GM04504 (cell line): Measurements from ENCODE around the gene CCDC107.
"Not testable (repeated sequence)": the region's sequence is repeated elsewhere in the genome, so short reads cannot be mapped to it uniquely, and the experiment has no call there.

Experiments used
- DNase-seq: peaks from one replicate; pipeline ENCODE4 v3.0.0-alpha.2; 2012; ENCODE audit warnings: low read depth

CCDC107 gene, protein sequence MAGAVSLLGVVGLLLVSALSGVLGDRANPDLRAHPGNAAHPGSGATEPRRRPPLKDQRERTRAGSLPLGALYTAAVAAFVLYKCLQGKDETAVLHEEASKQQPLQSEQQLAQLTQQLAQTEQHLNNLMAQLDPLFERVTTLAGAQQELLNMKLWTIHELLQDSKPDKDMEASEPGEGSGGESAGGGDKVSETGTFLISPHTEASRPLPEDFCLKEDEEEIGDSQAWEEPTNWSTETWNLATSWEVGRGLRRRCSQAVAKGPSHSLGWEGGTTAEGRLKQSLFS

GRCh38 chr9:35658137-35658967 is at the start of gene CCDC107:
CCDC107 (plus strand) TSS chr9:35658292; CDS start chr9:35658380, 88 bp downstream.
- no peak for DNase-seq

GRCh38 chr9:35609001-35609819 is 48.9 kb upstream of the CCDC107 start:
- DNase-seq: no peak

- DNase-seq: no peak
These were observed 48.3 kb upstream of the CCDC107 start for GRCh38 chr9:35609820-35610163.

- no peak for DNase-seq
These were observed 46.8 kb upstream of the CCDC107 start for GRCh38 chr9:35611230-35611797.

- not testable (repeated sequence) for DNase-seq
These were observed 46.0 kb upstream of the CCDC107 start for GRCh38 chr9:35612066-35612465.

GRCh38 chr9:35612843-35613242 is 45.2 kb upstream of the CCDC107 start:
- DNase-seq: no peak

DNA sequence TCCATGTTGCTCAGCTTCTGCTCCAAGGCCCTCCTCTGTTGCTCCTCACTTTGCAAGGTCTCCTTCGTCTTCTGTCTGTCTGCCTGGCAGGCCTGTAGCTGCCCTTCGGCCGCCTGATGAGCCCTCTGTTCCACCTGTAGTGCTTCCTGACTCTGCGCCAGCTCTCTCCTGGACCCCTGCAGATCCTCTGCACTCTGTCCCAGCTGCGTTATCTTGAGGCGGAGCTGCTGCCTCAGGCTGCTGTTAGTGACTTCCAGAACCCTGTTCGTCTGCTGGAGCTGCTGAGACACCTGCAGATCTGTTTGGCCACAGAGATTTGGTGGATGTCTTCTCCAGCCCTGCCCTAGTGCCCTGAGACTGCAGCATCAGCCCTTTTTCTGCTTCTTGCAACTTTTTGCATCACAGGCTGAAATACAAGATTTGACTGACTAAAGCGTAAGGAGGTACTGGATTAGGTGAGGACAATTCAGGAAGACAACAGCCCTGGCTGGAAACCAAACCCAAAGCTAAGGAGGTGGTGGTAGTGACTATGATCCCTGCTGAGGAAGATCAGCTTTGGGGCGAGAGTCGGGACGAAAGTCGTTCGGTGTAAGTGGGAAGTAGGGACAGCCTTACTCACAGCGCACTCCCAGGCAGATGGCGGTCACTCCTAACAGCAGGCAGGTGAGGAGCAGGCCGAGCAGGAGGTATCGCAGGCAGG is 42.0 kb upstream of the CCDC107 start:
- no peak for DNase-seq

DNA sequence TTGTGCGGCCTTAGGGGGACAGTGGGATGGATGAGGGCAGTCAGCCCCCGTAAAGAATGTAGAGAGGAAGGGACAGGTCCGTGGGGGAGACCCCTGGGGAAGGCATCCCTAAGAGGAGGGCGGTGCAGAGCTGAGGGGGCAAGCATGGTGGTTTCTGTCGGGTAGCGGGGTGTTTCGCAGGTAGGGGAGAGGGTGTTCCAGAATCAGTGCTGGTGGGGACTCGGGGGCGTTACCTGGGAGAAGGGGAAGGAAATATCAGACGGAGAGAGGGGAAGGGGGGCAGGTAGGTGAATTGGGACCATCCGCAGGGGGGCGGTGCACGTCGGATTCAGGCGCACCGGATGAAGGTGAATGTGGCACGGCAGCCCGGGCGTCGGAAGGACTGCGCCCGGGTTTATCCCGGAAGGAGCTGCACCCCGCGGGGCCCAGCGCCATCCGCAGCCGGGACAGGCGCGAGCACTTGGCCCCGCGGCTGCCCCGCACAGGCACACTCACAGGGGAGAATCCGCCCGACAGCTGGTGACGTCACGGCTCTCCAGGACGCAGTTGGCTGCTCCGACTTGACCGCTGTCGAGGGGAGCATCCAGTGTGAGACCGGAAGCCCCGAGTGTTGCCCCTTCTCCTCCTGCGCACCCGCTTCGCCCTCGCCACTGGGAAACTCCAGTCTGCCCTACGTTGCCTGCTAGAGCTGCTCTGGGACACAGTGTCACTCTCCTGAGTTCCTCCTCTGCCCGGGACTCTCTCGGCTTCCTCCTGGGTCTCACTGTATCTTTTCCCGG is 41.2 kb upstream of the CCDC107 start:
- DNase-seq: no peak

DNA sequence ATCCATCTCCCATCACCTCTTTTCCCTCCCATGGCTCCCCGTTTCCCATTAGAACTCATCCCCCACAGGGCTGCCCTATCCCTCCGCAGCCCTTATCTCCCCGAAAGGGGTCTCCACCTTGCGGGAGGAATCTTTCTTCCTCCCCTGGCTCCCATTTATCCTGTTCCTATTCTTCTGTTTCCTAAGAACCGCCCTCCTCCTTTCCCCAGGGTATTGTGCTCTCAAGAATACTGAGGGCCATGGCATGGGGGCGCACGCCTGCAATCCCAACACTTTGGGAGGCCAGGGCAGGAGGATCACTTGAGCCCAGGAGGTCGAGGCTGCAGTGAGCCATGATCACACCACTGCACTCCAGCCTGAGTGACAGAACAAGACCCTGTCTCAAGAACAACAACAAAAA is 40.5 kb upstream of the CCDC107 start:
- DNase-seq: no peak

DNA sequence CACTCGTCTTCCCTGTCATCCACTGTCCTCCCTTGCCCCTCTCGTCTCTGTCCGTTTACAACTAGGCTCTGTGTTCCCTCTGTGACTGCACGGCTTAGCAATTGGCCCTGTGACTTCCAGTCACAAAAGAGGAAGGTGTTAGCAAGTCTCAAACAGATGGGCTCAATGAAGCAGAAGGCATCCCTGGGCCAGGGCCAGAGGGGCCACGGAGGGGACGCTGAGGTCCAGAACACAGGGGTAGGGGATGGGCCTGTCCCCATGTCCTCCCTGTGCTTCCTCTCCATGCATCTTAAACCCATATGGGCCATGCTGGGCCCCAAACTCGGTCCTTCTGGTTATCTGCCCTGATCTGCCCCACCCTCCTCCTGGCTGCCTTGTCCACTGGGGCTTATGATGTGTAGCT is 39.8 kb upstream of the CCDC107 start, which contains the start of gene CD72:
Gene CD72 (minus strand): TSS at position 89 of the 403 bp plus-strand sequence. CDS start 110 bp downstream, outside the sequence.
- DNase-seq: no peak

DNA sequence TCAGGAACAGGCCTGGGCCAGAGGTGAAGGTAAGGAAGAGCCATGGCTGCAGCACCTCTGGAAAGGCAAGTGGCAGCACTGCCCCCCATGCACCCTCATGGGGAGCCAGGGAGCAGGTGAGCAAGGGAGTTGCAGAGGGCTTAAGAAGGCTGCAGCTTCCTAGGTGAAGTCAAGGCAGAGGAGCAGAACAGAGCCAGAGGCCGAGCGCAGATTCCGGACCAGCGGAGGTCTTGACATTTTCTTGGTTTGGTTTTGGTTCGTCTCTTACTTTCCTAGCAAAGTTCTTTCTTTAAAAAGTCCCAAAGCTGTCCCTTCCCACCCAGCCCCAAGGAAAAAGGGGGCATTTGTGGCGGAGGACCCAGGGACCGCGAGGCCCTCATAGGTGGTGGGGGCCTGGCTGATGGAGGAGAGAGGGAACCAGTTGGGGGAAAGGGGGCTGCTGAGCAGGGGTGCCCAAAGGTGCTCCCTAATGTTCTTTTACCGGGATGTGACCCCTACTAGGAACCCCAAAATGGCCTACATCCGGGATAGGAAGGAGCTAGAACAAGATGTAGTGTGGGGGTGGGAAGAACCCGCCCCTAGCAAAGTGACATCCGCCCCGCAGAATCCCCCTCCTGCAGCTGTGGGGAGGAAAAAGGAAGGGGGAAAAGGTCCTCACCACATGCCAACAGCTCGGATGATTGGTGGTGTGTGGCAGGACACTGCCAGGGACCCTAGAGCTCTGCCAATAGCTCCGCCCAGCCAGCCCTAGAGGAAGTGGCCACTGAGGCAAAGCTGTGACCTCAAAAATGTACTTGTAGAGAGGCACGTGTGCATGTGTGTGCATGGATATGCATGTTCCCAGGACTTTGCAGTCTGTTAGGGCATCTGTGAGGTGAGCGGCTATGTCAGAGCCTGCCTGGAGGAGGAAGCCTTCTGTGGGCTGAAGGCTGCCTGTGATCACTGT is 39.0 kb upstream of the CCDC107 start:
- DNase-seq: no peak

DNA sequence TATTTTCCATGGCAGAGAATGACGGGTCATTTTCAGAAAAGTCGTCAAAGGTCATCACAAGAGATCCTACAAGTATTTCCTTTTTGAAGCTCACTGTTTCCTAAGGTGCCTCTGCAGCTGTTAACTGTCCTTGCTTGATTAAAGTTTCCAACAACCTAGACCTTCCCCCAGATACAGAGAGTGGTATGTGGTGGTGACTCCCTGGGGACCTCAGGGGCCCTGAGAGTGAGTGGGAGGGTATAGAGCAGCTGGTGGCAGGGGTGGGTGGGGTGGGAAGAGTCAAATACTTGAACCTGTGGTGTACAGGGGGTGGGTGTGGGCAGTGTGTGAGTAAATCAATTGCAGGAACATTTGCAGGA is 38.3 kb upstream of the CCDC107 start:
- DNase-seq: no peak

DNA sequence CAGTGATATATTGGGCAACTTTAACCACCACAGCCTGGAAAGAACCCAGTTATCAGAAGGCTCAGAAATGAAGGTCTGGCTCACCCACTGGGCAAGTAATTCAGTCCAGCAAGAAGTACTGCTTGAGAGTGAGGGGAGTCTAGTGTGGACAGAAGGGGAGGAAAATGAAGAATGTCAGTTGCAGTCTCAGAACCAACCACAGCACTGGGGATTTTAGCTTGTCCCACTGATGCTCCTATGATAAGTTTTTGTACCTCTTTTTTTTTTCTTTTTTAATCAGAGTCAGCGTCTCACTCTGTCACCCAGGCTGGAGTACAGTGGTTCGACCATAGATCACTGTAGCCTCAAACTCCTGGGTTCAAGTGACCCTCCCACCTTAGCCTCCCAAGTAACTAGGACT is 30.5 kb upstream of the CCDC107 start:
- no peak for DNase-seq

DNA sequence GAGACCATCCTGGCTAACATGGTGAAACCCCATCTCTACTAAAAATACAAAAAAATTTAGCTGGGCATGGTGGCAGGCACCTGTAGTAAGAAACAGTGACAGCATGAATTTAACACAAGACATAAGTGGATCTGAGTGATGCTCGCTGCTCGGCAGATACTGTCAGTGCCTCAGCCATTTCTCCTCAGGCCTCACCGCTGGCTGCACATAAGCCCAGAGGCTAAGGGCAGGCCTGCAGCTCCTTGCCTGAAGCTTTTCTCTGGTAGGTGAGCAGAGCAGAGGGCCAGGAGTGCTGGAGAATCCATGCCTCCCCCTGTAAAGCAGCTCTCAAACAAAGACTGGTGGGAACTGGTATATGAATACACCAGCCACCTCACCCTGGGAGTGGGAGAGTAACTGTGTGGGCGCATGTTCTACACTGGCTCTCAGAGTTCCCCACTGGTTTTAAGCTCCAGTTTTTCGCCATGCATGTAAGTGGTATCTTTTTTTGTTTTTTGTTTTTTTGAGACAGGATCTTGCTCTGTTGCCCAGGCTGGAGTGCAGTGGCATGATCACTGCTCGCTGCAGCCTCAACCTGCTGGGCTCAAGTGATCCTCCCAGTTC is 29.6 kb upstream of the CCDC107 start:
- no peak for DNase-seq

- no peak for DNase-seq
These were observed 28.5 kb upstream of the CCDC107 start for GRCh38 chr9:35629597-35629996.

- DNase-seq: no peak
These were observed 22.4 kb upstream of the CCDC107 start for GRCh38 chr9:35635730-35636129.

DNA sequence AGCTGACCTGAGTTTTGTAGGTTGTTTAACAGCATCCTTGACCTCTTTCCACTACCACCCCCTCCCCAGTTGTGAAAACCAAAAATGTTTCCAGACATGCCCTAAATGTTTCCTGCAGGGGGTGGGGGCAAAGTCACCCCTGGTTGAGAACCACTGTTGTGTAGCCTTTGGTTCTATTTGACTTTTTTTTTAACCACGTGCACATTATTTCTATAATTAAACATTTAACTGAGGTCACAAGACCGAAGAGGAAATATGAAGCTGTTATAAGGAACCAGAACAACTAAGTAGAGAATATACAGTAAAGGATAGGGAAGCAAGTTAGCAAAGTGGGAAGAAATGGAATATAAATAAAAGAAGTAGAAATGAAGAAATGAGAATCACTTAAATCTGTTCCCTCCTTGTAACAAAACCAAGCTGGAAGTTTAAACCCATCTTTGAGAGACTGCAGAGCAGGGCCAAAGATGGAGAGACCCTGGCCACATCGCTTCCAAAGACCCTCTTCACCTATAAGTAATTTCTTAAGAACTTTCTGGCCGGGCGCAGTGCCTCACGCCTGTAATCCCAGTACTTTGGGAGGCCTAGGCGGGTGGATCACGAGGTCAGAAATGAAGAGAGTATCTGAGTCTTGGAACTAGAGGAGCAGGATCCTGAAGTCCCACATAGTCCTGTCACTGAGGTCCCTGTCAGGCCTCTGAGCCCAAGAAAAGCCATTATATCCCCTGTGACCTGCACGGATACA is 21.8 kb upstream of the CCDC107 start:
- DNase-seq: no peak

- not testable (repeated sequence) for DNase-seq
These were observed 21.2 kb upstream of the CCDC107 start for GRCh38 chr9:35636877-35637246.
